ENCODE measurements around the gene BICRA. TPM values are rescaled to one million over a fixed set of nuclear protein-coding genes. Genes with fewer than 3 reads are reported as not detected.
"Not testable (repeated sequence)": the region's sequence is repeated elsewhere in the genome, so short reads cannot be mapped to it uniquely, and the experiment has no call there.

The BICRA gene
- total RNA-seq, 1 experiment from 2014 or later, result 34.3 TPM

- Mint-ChIP-seq H3K27me3 (ENCODE audit: insufficient read depth, unreplicated experiment) (no peaks in the 10 kb centered on the region), H3K4me3 (ENCODE audit: unreplicated experiment) (no peak overlapping the region), H3K27ac (ENCODE audit: unreplicated experiment) (no peak overlapping the region), H3K36me3 (ENCODE audit: insufficient read depth, unreplicated experiment) (peaks cover 13% of the 10 kb centered on the region), H3K9me3 (ENCODE audit: unreplicated experiment) (no peaks in the 10 kb centered on the region), H3K4me1 (ENCODE audit: low read depth, unreplicated experiment) (peaks cover 16% of the 10 kb centered on the region)
- Histone ChIP-seq H3K4me1 (0 out of 2 replicates have a peak, but pooled peaks cover 7% of the 10 kb centered on the region), H3K27me3 (replicated peaks; ENCODE audit: control insufficient read depth, insufficient read depth, low read length) (no peaks in the 10 kb centered on the region), H3K9me3 (no peaks in the 10 kb centered on the region), H3K4me3 (ENCODE audit: low read depth, low read length) (no peak overlapping the region), H3K36me3 (ENCODE audit: control insufficient read depth, insufficient read depth, low read length) (no peaks in the 10 kb centered on the region)
- TF ChIP-seq CTCF (IDR thresholded peaks at IDR 0.05; ENCODE audit: insufficient read depth in 1 of 2, low read depth in 1 of 2, low read length in 1 of 2, severe bottlenecking in 1 of 2, unreplicated experiment in 1 of 2), result no peak
- no peak for DNase-seq
- POLR2A ChIA-PET, result no interaction called here
- intact Hi-C loops (cut with micrococcal nuclease; ENCODE audit: unreplicated experiment), result no loop called here
- no TSS peak for BruUV-seq (replicated peaks)
- CTCF ChIA-PET, result interaction anchor here (0.7 kb wide), 1 partner anchor 27 kb away, joined by 6 read pairs; no protein-coding TSS in a partner anchor
Measured at GRCh38 chr19:47716270-47716937, 107.5 kb downstream of the BICRA start.

- Mint-ChIP-seq H3K4me1 (ENCODE audit: low read depth, unreplicated experiment) (peaks cover 16% of the 10 kb centered on the region), H3K36me3 (ENCODE audit: insufficient read depth, unreplicated experiment) (peaks cover 13% of the 10 kb centered on the region)
- H3K27me3 ChIP-seq (replicated peaks; ENCODE audit: control insufficient read depth, insufficient read depth, low read length); POLR2A ChIA-PET; H3K4me3 Mint-ChIP-seq (ENCODE audit: unreplicated experiment); H3K4me3 ChIP-seq (ENCODE audit: low read depth, low read length); H3K9me3 Mint-ChIP-seq (ENCODE audit: unreplicated experiment); H3K36me3 ChIP-seq (ENCODE audit: control insufficient read depth, insufficient read depth, low read length); intact Hi-C loops (cut with micrococcal nuclease; ENCODE audit: unreplicated experiment); H3K27ac Mint-ChIP-seq (ENCODE audit: unreplicated experiment); H3K4me1 ChIP-seq; H3K9me3 ChIP-seq; H3K27me3 Mint-ChIP-seq (ENCODE audit: insufficient read depth, unreplicated experiment); DNase-seq; BruUV-seq (replicated peaks): not testable (repeated sequence)
- CTCF ChIA-PET, result interaction anchor here (0.6 to 0.7 kb wide), 4 partner anchors 18 to 290 kb away, joined by 3 to 7 read pairs (median 6); no protein-coding TSS in a partner anchor
Measured at GRCh38 chr19:47718415-47719046, 109.6 kb downstream of the BICRA start.

GRCh38 chr19:47719047-47719859 lies 110.3 kb downstream of the BICRA start:
- H3K27ac Mint-ChIP-seq (ENCODE audit: unreplicated experiment), result no peak overlapping the region
- DNase-seq, result no peak
- CTCF ChIA-PET, result interaction anchor here (0.6 to 0.7 kb wide), 3 partner anchors 19 to 291 kb away, joined by 3 to 7 read pairs (median 4); no protein-coding TSS in a partner anchor
- no peaks in the 10 kb centered on the region for H3K27me3 ChIP-seq (replicated peaks; ENCODE audit: control insufficient read depth, insufficient read depth, low read length)
- no peaks in the 10 kb centered on the region for H3K36me3 ChIP-seq (ENCODE audit: control insufficient read depth, insufficient read depth, low read length)
- POLR2A ChIA-PET, result interaction anchor here (0.5 kb wide), 1 partner anchor 304 kb away, joined by 4 read pairs; no protein-coding TSS in a partner anchor
- peaks cover 8% of the 10 kb centered on the region for H3K4me1 ChIP-seq
- no peaks in the 10 kb centered on the region for H3K9me3 ChIP-seq
- no TSS peak for BruUV-seq (replicated peaks)
- intact Hi-C loops (cut with micrococcal nuclease; ENCODE audit: unreplicated experiment), result no loop called here
- no peak overlapping the region for H3K4me3 Mint-ChIP-seq (ENCODE audit: unreplicated experiment)
- H3K27me3 Mint-ChIP-seq (ENCODE audit: insufficient read depth, unreplicated experiment), result no peaks in the 10 kb centered on the region
- TF ChIP-seq CTCF (IDR thresholded peaks at IDR 0.05; ENCODE audit: insufficient read depth in 1 of 2, low read depth in 1 of 2, low read length in 1 of 2, severe bottlenecking in 1 of 2, unreplicated experiment in 1 of 2), result no peak
- no peaks in the 10 kb centered on the region for H3K9me3 Mint-ChIP-seq (ENCODE audit: unreplicated experiment)
- H3K4me1 Mint-ChIP-seq (ENCODE audit: low read depth, unreplicated experiment), result peaks cover 9% of the 10 kb centered on the region
- H3K4me3 ChIP-seq (ENCODE audit: low read depth, low read length), result no peak overlapping the region
- peaks cover 13% of the 10 kb centered on the region for H3K36me3 Mint-ChIP-seq (ENCODE audit: insufficient read depth, unreplicated experiment)

Measured in Caco-2 (cell line).